Rectal smooth muscle tissue (tissue), 1 donor: ENCODE data around the gene CRIM1.

Experiments used
- H3K27ac ChIP-seq: one replicate; pipeline ENCODE4 v1.7.0; 2013; ENCODE audit warnings: low read depth, low read length, inconsistent platforms
- H3K27me3 ChIP-seq: one replicate; pipeline ENCODE4 v1.7.0; 2013; ENCODE audit warnings: low read length; ENCODE audit not compliant: control insufficient read depth, insufficient read depth
- H3K36me3 ChIP-seq: one replicate; pipeline ENCODE4 v1.7.0; 2013; ENCODE audit warnings: low read length; ENCODE audit not compliant: control insufficient read depth, insufficient read depth
- H3K4me1 ChIP-seq: one replicate; pipeline ENCODE4 v1.7.0; 2013; ENCODE audit warnings: low read length; ENCODE audit not compliant: control insufficient read depth, insufficient read depth
- H3K4me3 ChIP-seq: one replicate; pipeline ENCODE4 v1.7.0; 2013; ENCODE audit warnings: low read length
- H3K9ac ChIP-seq: one replicate; pipeline ENCODE4 v1.7.0; 2013; ENCODE audit warnings: low read length

Gene CRIM1

GRCh38 chr2:36449943-36450392, 94.4 kb downstream of the CRIM1 start:
- Histone ChIP-seq H3K9ac (no peak overlapping the region), H3K27ac (peak overlapping the region; percentile 78), H3K36me3 (peaks cover 5% of the 10 kb centered on the region), H3K4me1 (peaks cover 28% of the 10 kb centered on the region), H3K4me3 (no peak overlapping the region), H3K27me3 (no peaks in the 10 kb centered on the region)

GRCh38 chr2:36450466-36451196, 95.1 kb downstream of the CRIM1 start:
- H3K36me3 ChIP-seq = peaks cover 5% of the 10 kb centered on the region
- H3K27ac ChIP-seq = peak overlapping the region; percentile 78
- H3K4me1 ChIP-seq = peaks cover 31% of the 10 kb centered on the region
- no peak overlapping the region for H3K4me3 ChIP-seq
- H3K27me3 ChIP-seq = no peaks in the 10 kb centered on the region
- no peak overlapping the region for H3K9ac ChIP-seq

- peak overlapping the region; percentile 78 for H3K27ac ChIP-seq
- H3K4me1 ChIP-seq = peaks cover 38% of the 10 kb centered on the region
- no peak overlapping the region for H3K4me3 ChIP-seq
- H3K36me3 ChIP-seq = peaks cover 5% of the 10 kb centered on the region
- no peaks in the 10 kb centered on the region for H3K27me3 ChIP-seq
- H3K9ac ChIP-seq = no peak overlapping the region
These were observed 95.9 kb downstream of the CRIM1 start for GRCh38 chr2:36451512-36451911.

GRCh38 chr2:36452260-36452659, 96.7 kb downstream of the CRIM1 start:
- Histone ChIP-seq H3K27ac (no peak overlapping the region), H3K9ac (no peak overlapping the region), H3K4me1 (peaks cover 39% of the 10 kb centered on the region)

GRCh38 chr2:36453652-36454051, 98.1 kb downstream of the CRIM1 start:
- peaks cover 41% of the 10 kb centered on the region for H3K4me1 ChIP-seq
- H3K9ac ChIP-seq = no peak overlapping the region
- H3K27ac ChIP-seq = no peak overlapping the region

More at GRCh38 chr2:36452260-36452659, 96.7 kb downstream of the CRIM1 start:
- Histone ChIP-seq H3K36me3 (peaks cover 5% of the 10 kb centered on the region), H3K27me3 (no peaks in the 10 kb centered on the region), H3K4me3 (no peak overlapping the region)

GRCh38 chr2:36455011-36455410, 99.4 kb downstream of the CRIM1 start:
- H3K27me3 ChIP-seq = no peaks in the 10 kb centered on the region
- H3K36me3 ChIP-seq = no peaks in the 10 kb centered on the region
- H3K4me1 ChIP-seq = peaks cover 37% of the 10 kb centered on the region
- H3K4me3 ChIP-seq = no peak overlapping the region
- no peak overlapping the region for H3K9ac ChIP-seq
- H3K27ac ChIP-seq = no peak overlapping the region

More at GRCh38 chr2:36453652-36454051, 98.1 kb downstream of the CRIM1 start:
- no peaks in the 10 kb centered on the region for H3K27me3 ChIP-seq
- H3K36me3 ChIP-seq = no peaks in the 10 kb centered on the region
- no peak overlapping the region for H3K4me3 ChIP-seq

- Histone ChIP-seq H3K36me3 (no peaks in the 10 kb centered on the region), H3K9ac (no peak overlapping the region), H3K4me3 (no peak overlapping the region), H3K4me1 (peaks cover 34% of the 10 kb centered on the region), H3K27me3 (no peaks in the 10 kb centered on the region), H3K27ac (peak overlapping the region; percentile 35)
These were observed 100.2 kb downstream of the CRIM1 start for GRCh38 chr2:36455788-36456187.

- Histone ChIP-seq H3K4me1 (peaks cover 34% of the 10 kb centered on the region), H3K27me3 (no peaks in the 10 kb centered on the region), H3K9ac (no peak overlapping the region), H3K36me3 (no peaks in the 10 kb centered on the region), H3K27ac (peak overlapping the region; percentile 35), H3K4me3 (no peak overlapping the region)
These were observed 100.9 kb downstream of the CRIM1 start for GRCh38 chr2:36456227-36457175.

GRCh38 chr2:36458106-36458505, 102.5 kb downstream of the CRIM1 start:
- H3K36me3 ChIP-seq = no peaks in the 10 kb centered on the region
- H3K4me3 ChIP-seq = no peak overlapping the region
- no peaks in the 10 kb centered on the region for H3K27me3 ChIP-seq
- H3K4me1 ChIP-seq = peaks cover 32% of the 10 kb centered on the region
- no peak overlapping the region for H3K9ac ChIP-seq
- no peak overlapping the region for H3K27ac ChIP-seq

GRCh38 chr2:36459725-36460137, 104.2 kb downstream of the CRIM1 start:
- peaks cover 32% of the 10 kb centered on the region for H3K4me1 ChIP-seq
- no peak overlapping the region for H3K4me3 ChIP-seq
- no peak overlapping the region for H3K27ac ChIP-seq
- H3K36me3 ChIP-seq = no peaks in the 10 kb centered on the region
- no peak overlapping the region for H3K9ac ChIP-seq
- no peaks in the 10 kb centered on the region for H3K27me3 ChIP-seq

GRCh38 chr2:36461039-36461681, 105.6 kb downstream of the CRIM1 start:
- Histone ChIP-seq H3K27ac (peak overlapping the region; percentile 29), H3K4me3 (no peak overlapping the region), H3K27me3 (no peaks in the 10 kb centered on the region), H3K4me1 (peaks cover 23% of the 10 kb centered on the region), H3K9ac (no peak overlapping the region), H3K36me3 (no peaks in the 10 kb centered on the region)

- Histone ChIP-seq H3K9ac (no peak overlapping the region), H3K4me1 (peaks cover 19% of the 10 kb centered on the region), H3K4me3 (no peak overlapping the region), H3K27me3 (no peaks in the 10 kb centered on the region), H3K27ac (no peak overlapping the region), H3K36me3 (no peaks in the 10 kb centered on the region)
These were observed 106.8 kb downstream of the CRIM1 start for GRCh38 chr2:36462311-36462935.
